H1 (cell line): ENCODE measurements around the gene GRAMD1B.

Source experiments
- BRCA1 ChIP-seq: IDR thresholded peaks from 2 replicates; pipeline ENCODE4 v1.6.1; 2012; ENCODE audit warnings: low read depth, low read length, improper control_type of control experiment
- CBX5 ChIP-seq: fragments of 300-800, 300-1000 bp; sonication (generic); IDR thresholded peaks from 2 replicates; pipeline ENCODE4 v1.7.1; 2016; ENCODE audit warnings: antibody characterized with exemption, low read length, low read depth
- CEBPB ChIP-seq: IDR thresholded peaks from 2 replicates; pipeline ENCODE4 v1.6.1; 2012; ENCODE audit warnings: low read depth, low read length
- EP300 ChIP-seq, 2 experiments: IDR thresholded peaks; 1 replicate in 1 of 2; 2 replicates in 1 of 2; pipeline ENCODE4 v1.6.1; 2011 to 2012; ENCODE audit warnings: low read depth in 2 of 2, low read length in 2 of 2, mild to moderate bottlenecking in 2 of 2, borderline replicate concordance in 1 of 2, inconsistent platforms in 1 of 2, moderate library complexity in 1 of 2
- GTF2F1 ChIP-seq: IDR thresholded peaks from 2 replicates; pipeline ENCODE4 v1.6.1; 2012; ENCODE audit warnings: low read depth, low read length, improper control_type of control experiment, borderline replicate concordance
- POLR2AphosphoS5 ChIP-seq: IDR thresholded peaks from 2 replicates; pipeline ENCODE4 v1.6.1; 2011; ENCODE audit warnings: low read depth, low read length
- RFX5 ChIP-seq: IDR thresholded peaks from 2 replicates; pipeline ENCODE4 v1.6.1; 2011; ENCODE audit warnings: low read depth, low read length, improper control_type of control experiment, borderline replicate concordance
- TAF1 ChIP-seq: IDR thresholded peaks from 2 replicates; pipeline ENCODE4 v1.6.1; 2011; ENCODE audit warnings: mild to moderate bottlenecking, low read depth, low read length
- TF ChIP-seq, protein P1 (sequence below), 3 experiments: IDR thresholded peaks; 1 replicate in 2 of 3; 2 replicates in 1 of 3; pipeline versions ENCODE4 v1.5.1 to v1.6.1; 2011; ENCODE audit warnings: low read length in 3 of 3, mild to moderate bottlenecking in 3 of 3, inconsistent platforms in 2 of 3, low read depth in 1 of 3, moderate library complexity in 1 of 3; ENCODE audit not compliant: insufficient read depth in 1 of 3; ENCODE audit errors: control extremely low read depth in 1 of 3

DNA sequence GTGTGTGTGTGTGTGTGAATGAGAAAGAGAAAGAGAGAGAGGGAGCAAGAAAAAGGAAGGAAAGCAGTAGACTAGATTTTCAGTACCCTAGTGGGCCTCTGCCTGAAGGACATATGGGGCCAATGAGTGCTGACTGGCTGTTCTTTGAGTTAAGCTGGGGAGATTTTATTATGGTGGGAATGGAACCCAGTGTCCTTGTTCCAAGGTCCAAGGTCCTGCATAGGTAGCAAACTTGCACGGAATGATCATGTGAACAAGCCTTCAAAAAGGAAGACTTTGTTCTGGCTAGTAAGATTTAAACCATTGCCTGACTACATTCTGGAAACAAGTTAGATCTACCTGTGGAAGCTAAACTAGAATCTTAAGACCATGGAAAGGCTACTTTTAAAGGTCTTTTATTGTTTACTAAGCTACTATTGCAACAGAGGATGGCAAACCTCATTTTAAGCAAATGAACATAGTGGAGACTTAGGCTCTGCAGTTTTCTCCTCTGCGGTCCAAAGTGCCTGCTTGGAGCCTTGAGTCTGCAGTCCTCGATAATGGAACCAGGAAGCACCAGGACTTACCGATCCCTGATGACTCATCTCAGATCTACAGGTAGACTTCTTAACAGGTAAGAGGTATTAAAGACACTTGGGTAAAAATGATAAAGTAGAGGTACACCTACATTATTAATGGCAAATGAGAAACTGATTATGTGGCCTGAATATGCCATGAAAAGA, 10.2 kb upstream of the GRAMD1B start:
- TF ChIP-seq, protein P1, sequence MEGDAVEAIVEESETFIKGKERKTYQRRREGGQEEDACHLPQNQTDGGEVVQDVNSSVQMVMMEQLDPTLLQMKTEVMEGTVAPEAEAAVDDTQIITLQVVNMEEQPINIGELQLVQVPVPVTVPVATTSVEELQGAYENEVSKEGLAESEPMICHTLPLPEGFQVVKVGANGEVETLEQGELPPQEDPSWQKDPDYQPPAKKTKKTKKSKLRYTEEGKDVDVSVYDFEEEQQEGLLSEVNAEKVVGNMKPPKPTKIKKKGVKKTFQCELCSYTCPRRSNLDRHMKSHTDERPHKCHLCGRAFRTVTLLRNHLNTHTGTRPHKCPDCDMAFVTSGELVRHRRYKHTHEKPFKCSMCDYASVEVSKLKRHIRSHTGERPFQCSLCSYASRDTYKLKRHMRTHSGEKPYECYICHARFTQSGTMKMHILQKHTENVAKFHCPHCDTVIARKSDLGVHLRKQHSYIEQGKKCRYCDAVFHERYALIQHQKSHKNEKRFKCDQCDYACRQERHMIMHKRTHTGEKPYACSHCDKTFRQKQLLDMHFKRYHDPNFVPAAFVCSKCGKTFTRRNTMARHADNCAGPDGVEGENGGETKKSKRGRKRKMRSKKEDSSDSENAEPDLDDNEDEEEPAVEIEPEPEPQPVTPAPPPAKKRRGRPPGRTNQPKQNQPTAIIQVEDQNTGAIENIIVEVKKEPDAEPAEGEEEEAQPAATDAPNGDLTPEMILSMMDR (IDR thresholded peaks at IDR 0.05; ENCODE audit: control extremely low read depth in 1 of 3, insufficient read depth in 1 of 3, low read depth in 1 of 3, low read length in 3 of 3) = no peak
- TF ChIP-seq CBX5 (no peak), BRCA1 (no peak), EP300 (IDR thresholded peaks at IDR 0.05; ENCODE audit: borderline replicate concordance in 1 of 2, low read depth in 2 of 2, low read length in 2 of 2) (no peak), CEBPB (no peak), TAF1 (no peak), RFX5 (no peak), GTF2F1 (no peak), POLR2AphosphoS5 (no peak)
